Kidney (tissue), 14 donors: ENCODE data around the gene TGFBR3L. TPM values are rescaled to one million over a fixed set of nuclear protein-coding genes. Genes with fewer than 3 reads are reported as not detected.

Experiments
- DNase-seq, 5 donors: peaks; one replicate each; pipeline ENCODE4 v3.0.0-alpha.2; 2013 to 2020
- FAIRE-seq: peaks from 2 replicates; lab custom pipeline; 2012; peaks lifted over from hg19 to GRCh38; lab: Jason Lieb, UNC
- H3K27ac ChIP-seq, 2 donors: one replicate each; pipeline ENCODE4 v1.7.0; 2013; ENCODE audit warnings: low read depth in 2 of 2, low read length in 2 of 2, inconsistent platforms in 1 of 2
- H3K27me3 ChIP-seq: one replicate; pipeline ENCODE4 v1.7.1; 2013; ENCODE audit warnings: low read length, inconsistent platforms; ENCODE audit not compliant: control insufficient read depth, insufficient read depth
- H3K36me3 ChIP-seq, 3 donors: one replicate each; pipeline versions ENCODE4 v1.7.0 to v1.7.1; 2013; ENCODE audit warnings: low read length in 3 of 3, control low read depth in 1 of 3, inconsistent platforms in 1 of 3; ENCODE audit not compliant: insufficient read depth in 3 of 3, control insufficient read depth in 2 of 3
- H3K4me1 ChIP-seq, 3 donors: one replicate each; pipeline versions ENCODE4 v1.7.0 to v1.7.1; 2013; ENCODE audit warnings: low read length in 3 of 3, inconsistent platforms in 1 of 3, low read depth in 1 of 3; ENCODE audit not compliant: control insufficient read depth in 2 of 3, insufficient read depth in 2 of 3
- H3K4me3 ChIP-seq, 3 donors: one replicate each; pipeline versions ENCODE4 v1.7.0 to v1.8.1; 2013; ENCODE audit warnings: low read length in 3 of 3, control low read depth in 1 of 3, inconsistent platforms in 1 of 3
- H3K9ac ChIP-seq, 3 donors: one replicate each; pipeline versions ENCODE4 v1.7.0 to v1.7.1; 2013; ENCODE audit warnings: low read length in 3 of 3, control low read depth in 1 of 3, inconsistent platforms in 1 of 3
- H3K9me3 ChIP-seq, 3 donors: one replicate each; pipeline versions ENCODE4 v1.7.0 to v1.7.1; 2013; ENCODE audit warnings: low read length in 3 of 3, control low read depth in 1 of 3, inconsistent platforms in 1 of 3; ENCODE audit not compliant: control insufficient read depth in 2 of 3, insufficient read depth in 1 of 3
- CTCF ChIP-seq: IDR thresholded peaks from 3 replicates; pipeline ENCODE4 v1.5.1; 2012; ENCODE audit warnings: mild to moderate bottlenecking, moderate library complexity, borderline replicate concordance; ENCODE audit not compliant: insufficient read depth; ENCODE audit errors: extremely low read depth
- intact Hi-C: fragments of 100-400 bp; cut with DNase I; formaldehyde crosslinking; loops from one replicate; pipeline ENCODE4 v1.11.1; 2022
- polyA plus RNA-seq: library from polyadenylated mRNA; stranded (reverse); fragments of 350-450 nt; fragmentation: Illumina TruSeq; extraction: RNeasy Lipid Tissue Mini Kit (QIAGEN cat#74804); gene quantifications from one replicate; pipeline ENCODE4 v1.2.3, GENCODE V29; 2014; ENCODE audit warnings: low read depth, low replicate concordance; ENCODE audit not compliant: insufficient read depth
- total RNA-seq: library from RNA; stranded (reverse); fragmentation: NEBNext Ultra II Directional; extraction: Animal tissue kit (Norgen Biotek cat#: 25700); gene quantifications from one replicate; pipeline ENCODE4 v1.2.1, GENCODE V29; 2021
- donor health status: control.
- donor health status: control.
- donor health status: control.
- donor health status: control.
- donor health status: control.
- donor health status: DM: yes; HTN: yes; CAD: no.
- donor health status: Normal renal cell carcinoma (clear cell type).

Gene TGFBR3L
- total and polyA plus RNA-seq, 2 donors from 2014 or later, result 0.44 to 1.5 TPM

DNA sequence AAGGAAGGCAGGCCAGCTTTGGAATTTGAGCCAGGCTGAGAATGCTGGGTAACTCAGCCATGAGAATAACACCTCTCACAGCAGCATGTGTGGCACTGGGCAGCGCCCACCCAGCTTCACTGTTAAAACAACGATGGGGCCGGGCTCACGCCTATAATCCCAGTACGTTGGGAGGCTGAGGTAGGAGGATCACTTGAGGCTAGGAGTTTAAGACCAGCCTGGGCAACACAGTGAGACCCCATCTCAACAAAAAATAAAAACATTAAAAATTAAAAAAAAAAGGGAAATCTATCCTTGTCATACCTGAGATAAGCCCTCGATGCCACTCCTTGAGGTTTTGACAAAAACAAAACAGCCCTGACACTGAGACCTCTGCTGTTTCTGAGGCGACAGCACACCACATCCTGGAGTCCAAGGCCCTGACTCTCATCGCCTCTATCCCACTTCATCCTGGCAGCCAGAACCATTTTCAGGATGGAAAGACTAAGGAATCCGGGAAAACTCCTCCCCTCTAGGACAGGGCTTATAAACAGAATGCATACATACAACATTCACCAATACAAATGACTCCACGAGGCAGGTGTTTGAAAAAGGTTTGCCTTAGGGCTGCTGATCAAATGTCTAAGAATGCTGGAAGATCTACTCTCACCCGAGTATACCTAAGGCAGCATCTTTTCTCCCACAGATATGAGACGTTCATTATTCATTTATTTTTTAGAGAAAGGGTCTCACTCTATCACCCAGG is 51.5 kb downstream of the TGFBR3L start:
- H3K27ac ChIP-seq, result no peak overlapping the region
- peaks cover 0 to 17% (median 9%) of the 10 kb centered on the region in 3 donors for H3K4me1 ChIP-seq
- H3K4me3 ChIP-seq, result no peak overlapping the region
- no peak overlapping the region for H3K9ac ChIP-seq
- no peaks in the 10 kb centered on the region for H3K27me3 ChIP-seq
- no peak for TF ChIP-seq CTCF
- intact Hi-C loops, result no loop called here
- FAIRE-seq (no peak), DNase-seq (no peak)
- H3K9me3 ChIP-seq, result no peaks in the 10 kb centered on the region
- H3K36me3 ChIP-seq, result peaks cover 2 to 36% (median 25%) of the 10 kb centered on the region in 3 donors

DNA sequence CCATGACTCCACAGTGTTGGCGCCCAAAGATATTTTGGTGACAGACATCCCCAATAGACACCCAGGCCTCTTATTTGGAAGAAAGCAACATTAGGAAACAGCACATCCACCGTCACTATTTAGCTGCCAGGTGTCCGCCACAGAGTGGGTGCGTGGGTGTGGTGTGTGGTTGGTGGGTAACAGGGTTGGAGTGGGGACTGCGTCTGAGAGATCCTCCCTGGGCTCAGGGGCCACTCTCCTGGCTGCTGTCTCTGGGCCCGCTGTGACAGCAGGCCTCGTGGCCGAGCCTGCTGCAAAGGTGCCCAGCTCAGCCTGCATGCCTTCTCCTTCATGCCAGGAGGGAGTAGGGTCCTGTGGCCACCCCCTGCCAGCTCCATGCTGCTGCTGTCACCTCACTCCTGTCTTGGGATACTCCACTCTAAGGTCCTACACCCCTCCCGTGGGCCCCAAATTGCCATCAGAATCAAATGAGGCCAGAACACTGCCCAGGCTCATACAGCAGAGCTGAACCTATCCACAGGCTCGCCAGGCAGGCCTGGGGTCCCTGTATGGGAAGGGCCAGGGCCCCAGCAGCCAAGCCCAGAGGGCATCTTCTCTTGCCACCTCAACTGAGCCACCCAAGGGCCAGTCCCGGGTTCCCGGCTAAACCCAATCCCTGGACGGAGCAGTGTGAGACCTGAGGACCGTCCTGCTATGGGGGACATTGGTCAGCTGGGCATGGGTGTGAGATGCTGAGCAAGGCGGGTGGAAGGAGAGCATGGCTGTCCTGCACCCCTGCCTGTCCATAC is 53.6 kb downstream of the TGFBR3L start:
- DNase-seq, result peak in 1 of 5 donors; percentile 40
- Histone ChIP-seq H3K36me3 (peaks cover 2 to 42% (median 25%) of the 10 kb centered on the region in 3 donors), H3K27ac (no peak overlapping the region), H3K4me3 (no peak overlapping the region), H3K27me3 (no peaks in the 10 kb centered on the region), H3K4me1 (peaks cover 0 to 4% (median under 1%) of the 10 kb centered on the region in 3 donors), H3K9ac (no peak overlapping the region), H3K9me3 (no peaks in the 10 kb centered on the region)
- TF ChIP-seq CTCF, result no peak
- no peak for FAIRE-seq
- intact Hi-C loops, result no loop called here

Other genes with a start within 250 kb of the TGFBR3L start
- 1.1 TPM for gene RETN, start 245.8 kb upstream of the TGFBR3L start, total RNA-seq
- not detected for gene RETN, start 245.8 kb upstream of the TGFBR3L start, polyA plus RNA-seq
- gene MCEMP1, start 237.7 kb upstream of the TGFBR3L start, total RNA-seq, result 0.38 TPM
- 0.28 TPM for gene MCEMP1, start 237.7 kb upstream of the TGFBR3L start, polyA plus RNA-seq
- 82.6 TPM for gene TRAPPC5, start 234.0 kb upstream of the TGFBR3L start, total RNA-seq
- gene TRAPPC5, start 234.0 kb upstream of the TGFBR3L start, polyA plus RNA-seq, result 222 TPM
- gene FCER2, start 212.7 kb upstream of the TGFBR3L start, total RNA-seq, result 1.0 TPM
- not detected for gene FCER2, start 212.7 kb upstream of the TGFBR3L start, polyA plus RNA-seq
- 0.72 TPM for gene CLEC4G, start 182.7 kb upstream of the TGFBR3L start, total RNA-seq
- gene CLEC4G, start 182.7 kb upstream of the TGFBR3L start, polyA plus RNA-seq, result 1.1 TPM
- 11.7 TPM for gene CD209, start 167.3 kb upstream of the TGFBR3L start, total RNA-seq
- 1.2 TPM for gene CD209, start 167.3 kb upstream of the TGFBR3L start, polyA plus RNA-seq
- 0.54 TPM for gene CLEC4M, start 151.6 kb upstream of the TGFBR3L start, total RNA-seq
- gene CLEC4M, start 151.6 kb upstream of the TGFBR3L start, polyA plus RNA-seq, result not detected
- gene EVI5L, start 84.6 kb upstream of the TGFBR3L start, total RNA-seq, result 15.9 TPM
- gene EVI5L, start 84.6 kb upstream of the TGFBR3L start, polyA plus RNA-seq, result 14.5 TPM
- 4.2 TPM for gene PRR36, start 40.4 kb upstream of the TGFBR3L start, total RNA-seq
- gene PRR36, start 40.4 kb upstream of the TGFBR3L start, polyA plus RNA-seq, result 1.1 TPM
- gene LRRC8E, start 26.3 kb upstream of the TGFBR3L start, total RNA-seq, result 9.1 TPM
- 2.2 TPM for gene LRRC8E, start 26.3 kb upstream of the TGFBR3L start, polyA plus RNA-seq
- gene MAP2K7, start 11.0 kb upstream of the TGFBR3L start, total RNA-seq, result 37.0 TPM
- 16.7 TPM for gene MAP2K7, start 11.0 kb upstream of the TGFBR3L start, polyA plus RNA-seq
- gene SNAPC2, start 5.5 kb downstream of the TGFBR3L start, total RNA-seq, result 18.4 TPM
- 24.3 TPM for gene SNAPC2, start 5.5 kb downstream of the TGFBR3L start, polyA plus RNA-seq
- 25.9 TPM for gene CTXN1, start 11.3 kb downstream of the TGFBR3L start, total RNA-seq
- 8.9 TPM for gene CTXN1, start 11.3 kb downstream of the TGFBR3L start, polyA plus RNA-seq
- 57.8 TPM for gene TIMM44, start 28.8 kb downstream of the TGFBR3L start, total RNA-seq
- gene TIMM44, start 28.8 kb downstream of the TGFBR3L start, polyA plus RNA-seq, result 46.7 TPM
- 64.7 TPM for gene ELAVL1, start 90.8 kb downstream of the TGFBR3L start, total RNA-seq
- gene ELAVL1, start 90.8 kb downstream of the TGFBR3L start, polyA plus RNA-seq, result 34.6 TPM
- not detected for gene CCL25, start 137.9 kb downstream of the TGFBR3L start, total RNA-seq
- not detected for gene CCL25, start 137.9 kb downstream of the TGFBR3L start, polyA plus RNA-seq
- gene FBN3, start 234.8 kb downstream of the TGFBR3L start, total RNA-seq, result 0.44 TPM
- 0.56 TPM for gene FBN3, start 234.8 kb downstream of the TGFBR3L start, polyA plus RNA-seq